Left ventricle myocardium inferior (tissue), 1 donor: ENCODE results near the gene KCNN3. TPM values are rescaled to one million over a fixed set of nuclear protein-coding genes. Genes with fewer than 3 reads are reported as not detected.
A peak's percentile ranks its signal among the peaks of the same experiment; 100 is the strongest.

Experiments used
- DNase-seq: peaks from one replicate; pipeline ENCODE4 v3.0.0-alpha.2; 2020
- H3K27ac ChIP-seq: fragments of 200-600 bp; replicated peaks from 2 replicates; pipeline ENCODE4 v1.8.0; 2021
- H3K27me3 ChIP-seq: fragments of 200-600 bp; 2 replicates; pipeline ENCODE4 v1.8.0; 2021; ENCODE audit warnings: low read depth
- H3K36me3 ChIP-seq: fragments of 200-600 bp; 2 replicates; pipeline ENCODE4 v1.8.0; 2021
- H3K4me1 ChIP-seq: fragments of 200-600 bp; 2 replicates; pipeline ENCODE4 v1.8.0; 2021
- H3K4me3 ChIP-seq: fragments of 200-600 bp; 2 replicates; pipeline ENCODE4 v1.8.0; 2021; ENCODE audit warnings: mild to moderate bottlenecking, moderate library complexity
- H3K9me3 ChIP-seq: fragments of 200-600 bp; replicated peaks from 2 replicates; pipeline ENCODE4 v1.8.0; 2021
- intact Hi-C: fragments of 100-400 bp; cut with micrococcal nuclease; formaldehyde crosslinking; loops from one replicate; pipeline ENCODE4 v1.11.0; 2022
- total RNA-seq: library from RNA; stranded (reverse); fragmentation: NEBNext Ultra II Directional; extraction: Animal tissue kit (Norgen Biotek cat#: 25700); gene quantifications from one replicate; pipeline ENCODE4 v1.2.1, GENCODE V29; 2021
- TF ChIP-seq, protein P1 (sequence below): fragments of 200-600 bp; IDR thresholded peaks from 2 replicates; pipeline ENCODE4 v1.8.0; 2021; ENCODE audit warnings: antibody characterized with exemption, mild to moderate bottlenecking, borderline replicate concordance
- donor health status: DM: no; HTN: yes; CAD: no; lungs with severe emphysema.

Gene KCNN3
- total RNA-seq, 1 donor from 2014 or later, result 4.8 TPM

DNA sequence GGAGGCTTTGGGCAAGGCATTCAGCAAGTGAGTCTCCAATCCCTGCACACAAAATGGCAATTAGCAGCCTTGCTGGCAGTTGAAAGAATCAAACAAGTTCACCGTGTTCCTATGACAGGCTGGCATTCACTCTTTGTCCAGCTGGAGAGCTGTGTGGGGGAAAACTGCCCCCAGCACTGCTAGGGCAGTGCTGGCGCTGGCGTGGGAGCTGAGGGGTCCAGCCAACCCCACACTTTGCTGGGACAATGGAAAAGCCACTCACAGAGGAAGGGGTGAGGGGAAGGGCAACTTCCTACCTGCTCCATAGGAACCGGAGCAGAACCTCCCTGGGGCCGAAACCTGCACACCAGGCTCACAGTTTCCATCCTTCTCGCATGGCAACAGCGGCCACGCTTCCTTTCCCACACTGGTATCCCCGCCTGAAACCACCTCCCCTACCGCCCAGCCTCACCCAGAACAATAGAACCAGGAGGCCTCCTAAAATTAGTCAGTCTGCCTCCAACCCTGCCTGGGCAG lies 26.7 kb upstream of the KCNN3 start:
- no peaks in the 10 kb centered on the region for H3K4me1 ChIP-seq
- intact Hi-C loops, result no loop called here
- H3K4me3 ChIP-seq, result no peak overlapping the region
- no peaks in the 10 kb centered on the region for H3K27me3 ChIP-seq
- no peak for DNase-seq
- H3K27ac ChIP-seq, result no peak overlapping the region
- TF ChIP-seq, protein P1, sequence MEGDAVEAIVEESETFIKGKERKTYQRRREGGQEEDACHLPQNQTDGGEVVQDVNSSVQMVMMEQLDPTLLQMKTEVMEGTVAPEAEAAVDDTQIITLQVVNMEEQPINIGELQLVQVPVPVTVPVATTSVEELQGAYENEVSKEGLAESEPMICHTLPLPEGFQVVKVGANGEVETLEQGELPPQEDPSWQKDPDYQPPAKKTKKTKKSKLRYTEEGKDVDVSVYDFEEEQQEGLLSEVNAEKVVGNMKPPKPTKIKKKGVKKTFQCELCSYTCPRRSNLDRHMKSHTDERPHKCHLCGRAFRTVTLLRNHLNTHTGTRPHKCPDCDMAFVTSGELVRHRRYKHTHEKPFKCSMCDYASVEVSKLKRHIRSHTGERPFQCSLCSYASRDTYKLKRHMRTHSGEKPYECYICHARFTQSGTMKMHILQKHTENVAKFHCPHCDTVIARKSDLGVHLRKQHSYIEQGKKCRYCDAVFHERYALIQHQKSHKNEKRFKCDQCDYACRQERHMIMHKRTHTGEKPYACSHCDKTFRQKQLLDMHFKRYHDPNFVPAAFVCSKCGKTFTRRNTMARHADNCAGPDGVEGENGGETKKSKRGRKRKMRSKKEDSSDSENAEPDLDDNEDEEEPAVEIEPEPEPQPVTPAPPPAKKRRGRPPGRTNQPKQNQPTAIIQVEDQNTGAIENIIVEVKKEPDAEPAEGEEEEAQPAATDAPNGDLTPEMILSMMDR, result no peak
- H3K9me3 ChIP-seq, result no peaks in the 10 kb centered on the region
- no peaks in the 10 kb centered on the region for H3K36me3 ChIP-seq

DNA sequence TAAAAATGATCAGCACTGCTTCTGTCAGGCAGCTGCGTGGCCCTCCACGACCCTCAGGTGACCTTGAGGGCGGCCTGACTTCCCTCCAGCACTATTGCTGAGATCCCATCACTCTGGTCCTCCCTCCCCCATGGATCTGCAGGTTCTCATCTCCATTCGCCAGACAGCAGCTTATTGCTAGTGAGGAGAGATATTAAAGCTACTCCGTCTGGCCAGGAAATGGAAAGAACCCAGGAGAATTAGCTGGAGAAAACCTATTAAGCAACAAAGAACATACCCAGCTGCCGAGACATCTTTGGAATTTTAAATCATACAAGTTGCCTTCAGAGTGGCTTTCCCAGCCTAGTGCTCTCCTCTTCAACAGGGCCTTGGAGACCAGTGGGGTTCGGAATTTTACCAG lies 25.7 kb upstream of the KCNN3 start:
- no peaks in the 10 kb centered on the region for H3K9me3 ChIP-seq
- no peaks in the 10 kb centered on the region for H3K36me3 ChIP-seq
- TF ChIP-seq, protein P1, result no peak
- DNase-seq, result no peak
- peak overlapping the region; percentile 37 for H3K27ac ChIP-seq
- intact Hi-C loops, result no loop called here
- H3K4me3 ChIP-seq, result no peak overlapping the region
- no peaks in the 10 kb centered on the region for H3K27me3 ChIP-seq
- H3K4me1 ChIP-seq, result no peaks in the 10 kb centered on the region

DNA sequence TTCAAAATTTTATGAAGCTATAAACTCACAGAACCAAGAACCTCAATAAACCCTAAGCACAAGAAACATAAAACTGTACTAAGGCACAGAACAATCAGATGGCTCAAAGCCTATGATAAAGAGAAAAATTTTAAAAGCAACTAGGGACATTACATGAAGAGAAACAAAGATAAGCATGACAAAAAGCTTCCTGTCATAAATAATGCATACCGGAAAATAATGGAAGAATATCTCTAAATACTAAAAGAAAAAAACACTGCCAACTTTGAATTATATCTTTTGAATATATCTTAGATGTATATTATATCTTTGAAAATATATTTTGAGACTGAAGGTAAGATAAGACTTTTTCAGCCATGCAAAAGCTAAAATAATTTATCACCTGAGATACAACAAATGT lies 21.4 kb upstream of the KCNN3 start:
- H3K36me3 ChIP-seq, result no peaks in the 10 kb centered on the region
- H3K4me3 ChIP-seq, result no peak overlapping the region
- H3K4me1 ChIP-seq, result peaks cover 6% of the 10 kb centered on the region
- no peaks in the 10 kb centered on the region for H3K27me3 ChIP-seq
- intact Hi-C loops, result no loop called here
- H3K9me3 ChIP-seq, result no peaks in the 10 kb centered on the region
- TF ChIP-seq, protein P1, result no peak
- H3K27ac ChIP-seq, result no peak overlapping the region
- no peak for DNase-seq

- DNase-seq, result no peak
- intact Hi-C loops, result no loop called here
Measured at GRCh38 chr1:154888757-154889156, 18.7 kb upstream of the KCNN3 start.

DNA sequence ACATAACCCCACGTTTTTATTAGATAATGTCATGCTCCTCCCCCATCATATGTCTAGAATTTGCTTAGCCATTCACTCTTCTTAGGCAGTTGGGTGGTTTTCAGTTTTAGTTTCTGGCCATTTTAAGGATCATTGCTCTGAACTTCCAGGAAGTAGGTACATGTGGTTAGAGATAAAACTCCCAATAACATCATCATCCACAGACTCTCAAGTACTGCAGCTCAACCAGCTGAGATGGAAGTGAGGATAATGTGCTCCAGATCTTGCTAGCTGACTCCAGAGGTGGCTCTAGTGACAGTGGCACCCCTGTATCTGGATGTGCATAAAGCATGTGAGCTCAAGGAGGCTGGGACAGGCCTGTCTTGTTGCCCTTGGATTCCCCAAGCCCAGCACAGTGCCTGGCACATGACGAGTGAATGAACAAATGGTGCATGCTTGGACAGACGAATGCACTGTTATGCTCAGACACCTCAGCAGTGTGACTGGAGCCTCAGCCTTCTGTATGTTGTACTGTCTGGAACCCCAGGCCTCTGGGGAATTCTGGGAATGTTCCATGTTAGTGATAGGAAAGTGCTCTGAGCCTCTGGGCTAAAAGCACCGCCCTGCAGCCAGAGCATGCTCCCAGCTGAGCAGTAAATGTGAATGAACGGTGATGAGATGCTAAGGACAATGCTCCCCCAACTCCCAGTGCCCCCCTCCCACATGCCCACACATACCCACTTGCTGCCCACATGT lies 16.4 kb upstream of the KCNN3 start:
- H3K4me1 ChIP-seq, result peaks cover 27% of the 10 kb centered on the region
- no peak for DNase-seq
- TF ChIP-seq, protein P1, result no peak
- no peaks in the 10 kb centered on the region for H3K36me3 ChIP-seq
- intact Hi-C loops, result no loop called here
- no peak overlapping the region for H3K4me3 ChIP-seq
- H3K27me3 ChIP-seq, result no peaks in the 10 kb centered on the region
- H3K27ac ChIP-seq, result no peak overlapping the region
- H3K9me3 ChIP-seq, result no peaks in the 10 kb centered on the region

More at GRCh38 chr1:154888757-154889156, 18.7 kb upstream of the KCNN3 start:
- Histone ChIP-seq H3K4me3 (no peak overlapping the region), H3K27me3 (no peaks in the 10 kb centered on the region), H3K9me3 (no peaks in the 10 kb centered on the region), H3K4me1 (peaks cover 24% of the 10 kb centered on the region), H3K36me3 (no peaks in the 10 kb centered on the region), H3K27ac (no peak overlapping the region)
- TF ChIP-seq, protein P1, result no peak
